Duodenal mucosa (tissue), 2 donors: ENCODE results near the gene NANOG.
"Not testable (repeated sequence)": the region's sequence is repeated elsewhere in the genome, so short reads cannot be mapped to it uniquely, and the experiment has no call there.

Experiments
- H3K27ac ChIP-seq: one replicate; pipeline ENCODE4 v1.7.0; 2013; ENCODE audit warnings: low read depth, low read length
- H3K27me3 ChIP-seq, 2 donors: one replicate each; pipeline ENCODE4 v1.7.0; 2013; ENCODE audit warnings: low read length in 2 of 2, control low read depth in 1 of 2; ENCODE audit not compliant: insufficient read depth in 2 of 2, control insufficient read depth in 1 of 2
- H3K36me3 ChIP-seq, 2 donors: one replicate each; pipeline ENCODE4 v1.7.0; 2013; ENCODE audit warnings: low read length in 2 of 2, control low read depth in 1 of 2; ENCODE audit not compliant: insufficient read depth in 2 of 2, control insufficient read depth in 1 of 2
- H3K4me1 ChIP-seq, 2 donors: one replicate each; pipeline ENCODE4 v1.7.0; 2013; ENCODE audit warnings: low read length in 2 of 2, control low read depth in 1 of 2; ENCODE audit not compliant: insufficient read depth in 2 of 2, control insufficient read depth in 1 of 2
- H3K4me3 ChIP-seq, 2 donors: one replicate each; pipeline ENCODE4 v1.7.0; 2013; ENCODE audit warnings: low read length in 2 of 2, low read depth in 1 of 2
- H3K9ac ChIP-seq, 2 donors: one replicate each; pipeline ENCODE4 v1.7.0; 2013; ENCODE audit warnings: low read length in 2 of 2, low read depth in 1 of 2
- H3K9me3 ChIP-seq, 2 donors: one replicate each; pipeline ENCODE4 v1.7.0; 2013; ENCODE audit warnings: low read length in 2 of 2, control low read depth in 1 of 2; ENCODE audit not compliant: control insufficient read depth in 1 of 2

NANOG gene

DNA sequence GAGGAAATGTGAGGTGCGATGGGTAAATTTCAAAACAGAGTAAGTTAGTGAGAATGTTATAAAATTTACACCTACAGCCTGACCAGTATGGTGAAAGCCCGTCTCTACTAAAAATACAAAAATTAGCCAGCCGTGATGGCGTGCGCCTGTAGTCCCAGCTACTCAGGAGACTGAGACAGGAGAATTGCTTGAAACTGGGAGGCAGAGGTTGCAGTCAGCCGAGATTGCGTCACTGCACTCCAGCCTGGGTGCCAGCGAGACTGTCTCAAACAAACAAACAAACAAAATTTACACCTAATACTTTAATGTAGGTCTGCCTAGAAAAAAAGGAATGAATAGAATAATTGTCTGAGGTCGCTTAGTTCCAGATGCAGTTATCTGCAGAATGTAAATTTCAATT, 45.9 kb downstream of the NANOG start:
- no peak overlapping the region for H3K9ac ChIP-seq
- no peaks in the 10 kb centered on the region for H3K27me3 ChIP-seq
- no peaks in the 10 kb centered on the region for H3K36me3 ChIP-seq
- no peaks in the 10 kb centered on the region for H3K4me1 ChIP-seq
- no peaks in the 10 kb centered on the region for H3K9me3 ChIP-seq
- no peak overlapping the region for H3K4me3 ChIP-seq
- H3K27ac ChIP-seq = no peak overlapping the region

DNA sequence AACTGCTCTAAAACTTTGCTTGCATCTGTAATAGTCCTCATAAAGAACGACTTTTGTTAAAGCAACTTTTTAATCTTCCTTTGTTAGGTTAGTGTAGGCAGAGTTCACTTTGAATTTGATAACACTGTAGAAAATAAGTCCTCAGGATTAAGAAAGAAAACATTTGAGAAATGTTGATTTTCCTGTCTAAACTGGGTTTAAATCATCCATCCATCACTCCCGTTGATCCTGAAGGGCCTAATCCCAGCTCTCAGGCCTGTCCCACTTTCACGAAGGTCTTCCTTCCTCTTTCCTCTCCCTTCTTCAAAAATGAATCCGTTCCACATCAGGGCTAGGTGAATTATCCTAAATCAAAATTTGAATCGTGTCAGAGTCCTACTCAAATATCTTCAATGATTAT, 46.6 kb downstream of the NANOG start:
- no peak overlapping the region for H3K27ac ChIP-seq
- no peak overlapping the region for H3K4me3 ChIP-seq
- no peaks in the 10 kb centered on the region for H3K36me3 ChIP-seq
- no peaks in the 10 kb centered on the region for H3K27me3 ChIP-seq
- no peak overlapping the region for H3K9ac ChIP-seq
- H3K4me1 ChIP-seq = no peaks in the 10 kb centered on the region
- H3K9me3 ChIP-seq = no peaks in the 10 kb centered on the region

DNA sequence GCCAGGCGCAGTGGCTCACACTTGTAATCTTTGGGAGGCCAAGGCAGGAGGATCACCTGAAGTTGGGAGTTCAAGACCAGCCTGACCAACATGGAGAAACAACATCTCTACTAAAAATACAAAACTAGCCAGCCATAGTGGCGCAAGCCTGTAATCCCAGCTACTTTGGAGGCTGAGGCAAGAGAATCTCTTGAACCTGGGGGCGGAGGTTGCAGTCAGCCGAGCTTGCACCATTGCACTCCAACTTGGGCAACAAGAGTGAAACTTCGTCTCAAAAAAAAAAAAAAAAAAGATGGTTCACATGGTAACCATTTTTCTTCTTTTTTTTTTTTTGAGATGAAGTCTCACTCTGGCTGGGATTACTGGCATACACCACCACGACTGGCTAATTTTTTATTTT, 48.2 kb downstream of the NANOG start:
- H3K27me3 ChIP-seq = no peaks in the 10 kb centered on the region
- H3K9ac ChIP-seq = no peak overlapping the region
- H3K4me3 ChIP-seq = no peak overlapping the region
- H3K9me3 ChIP-seq = no peaks in the 10 kb centered on the region
- no peaks in the 10 kb centered on the region for H3K36me3 ChIP-seq
- H3K27ac ChIP-seq = no peak overlapping the region
- H3K4me1 ChIP-seq = no peaks in the 10 kb centered on the region

DNA sequence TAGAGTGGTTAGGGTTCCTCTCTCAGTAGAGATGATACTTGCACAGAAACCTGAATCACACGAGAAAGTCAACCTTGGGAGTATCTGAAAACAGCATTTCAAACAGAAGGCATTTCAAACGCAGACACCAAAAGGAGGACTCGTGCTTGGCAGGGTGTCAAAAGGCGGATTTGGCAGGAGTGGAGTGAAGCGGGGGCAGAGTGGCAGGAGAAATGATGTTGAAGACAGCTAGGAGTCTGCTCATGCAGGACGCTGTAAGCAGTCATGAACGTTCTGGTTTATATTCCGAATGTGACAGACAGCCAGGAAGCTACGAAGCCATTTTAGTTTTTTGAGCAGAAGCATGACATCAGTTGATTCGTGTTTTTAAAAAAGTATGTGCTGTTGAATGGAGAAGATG, 50.0 kb downstream of the NANOG start:
- not testable (repeated sequence) for H3K9me3 ChIP-seq, H3K36me3 ChIP-seq, H3K4me3 ChIP-seq, H3K27ac ChIP-seq, H3K9ac ChIP-seq, H3K27me3 ChIP-seq, H3K4me1 ChIP-seq

DNA sequence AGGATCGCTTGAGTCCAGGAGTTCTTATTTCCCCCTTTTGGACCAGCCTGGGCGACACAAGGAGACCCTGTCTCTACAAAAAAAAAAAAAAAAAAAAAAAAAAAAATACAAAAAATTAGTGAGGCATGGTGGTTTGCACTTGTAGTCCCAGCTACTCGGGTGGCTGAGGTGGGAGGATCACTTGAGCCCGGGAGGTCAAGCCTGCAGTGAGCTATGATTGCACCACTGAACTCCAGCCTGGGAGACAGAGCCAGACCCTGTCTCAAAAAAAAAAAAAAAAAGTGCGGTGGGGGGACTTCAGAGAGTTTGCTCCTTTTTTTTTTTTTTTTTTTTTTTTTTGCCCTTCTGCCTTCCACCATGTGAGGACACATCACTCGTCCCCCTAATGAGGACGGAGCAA, 50.6 kb downstream of the NANOG start:
- not testable (repeated sequence) for H3K9ac ChIP-seq, H3K4me3 ChIP-seq, H3K4me1 ChIP-seq, H3K27me3 ChIP-seq, H3K9me3 ChIP-seq, H3K36me3 ChIP-seq, H3K27ac ChIP-seq

DNA sequence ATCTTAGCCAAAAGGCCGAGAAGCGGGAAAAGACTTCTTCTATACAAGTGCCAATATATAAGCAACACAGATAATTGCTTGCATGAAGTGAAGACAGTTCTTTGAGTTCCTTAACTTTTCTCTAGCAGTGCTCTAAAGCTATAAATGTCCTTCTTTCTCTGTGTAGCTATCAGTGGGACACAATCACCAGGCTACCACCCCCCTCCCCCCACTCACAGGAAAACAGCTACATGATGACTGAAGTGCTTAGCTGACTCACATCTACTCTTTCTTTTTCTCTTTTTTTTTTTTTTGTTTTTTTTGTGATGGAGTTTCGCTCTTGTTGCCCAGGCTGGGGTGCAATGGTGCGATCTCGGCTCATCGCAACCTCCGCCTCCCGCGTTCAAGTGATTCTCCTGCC, 53.2 kb downstream of the NANOG start:
- H3K27ac ChIP-seq, H3K9me3 ChIP-seq: not testable (repeated sequence)

DNA sequence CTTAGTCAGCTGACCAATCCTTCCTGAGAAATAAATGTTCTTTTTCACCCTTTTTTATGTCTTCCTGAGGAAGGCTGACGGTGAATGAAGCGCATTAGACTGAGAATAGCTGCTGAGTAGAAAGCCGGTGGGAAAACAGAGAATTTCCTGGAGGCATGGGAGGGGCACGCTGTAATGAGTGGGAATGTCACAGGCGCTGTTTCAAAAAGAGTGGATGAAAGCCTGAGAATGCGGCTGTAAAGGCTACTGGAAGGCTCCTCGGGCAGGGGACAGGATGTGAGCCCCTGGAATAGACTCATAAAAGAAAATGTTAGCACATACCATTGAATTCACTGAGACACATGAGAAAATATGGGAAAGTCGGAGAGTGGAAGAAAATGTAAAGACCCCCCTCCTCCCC, 53.9 kb downstream of the NANOG start:
- not testable (repeated sequence) for H3K36me3 ChIP-seq, H3K4me3 ChIP-seq, H3K27me3 ChIP-seq, H3K9me3 ChIP-seq, H3K4me1 ChIP-seq, H3K9ac ChIP-seq, H3K27ac ChIP-seq

More for the DNA sequence above, 53.2 kb downstream of the NANOG start:
- not testable (repeated sequence) for H3K27me3 ChIP-seq, H3K4me3 ChIP-seq, H3K36me3 ChIP-seq, H3K4me1 ChIP-seq, H3K9ac ChIP-seq

DNA sequence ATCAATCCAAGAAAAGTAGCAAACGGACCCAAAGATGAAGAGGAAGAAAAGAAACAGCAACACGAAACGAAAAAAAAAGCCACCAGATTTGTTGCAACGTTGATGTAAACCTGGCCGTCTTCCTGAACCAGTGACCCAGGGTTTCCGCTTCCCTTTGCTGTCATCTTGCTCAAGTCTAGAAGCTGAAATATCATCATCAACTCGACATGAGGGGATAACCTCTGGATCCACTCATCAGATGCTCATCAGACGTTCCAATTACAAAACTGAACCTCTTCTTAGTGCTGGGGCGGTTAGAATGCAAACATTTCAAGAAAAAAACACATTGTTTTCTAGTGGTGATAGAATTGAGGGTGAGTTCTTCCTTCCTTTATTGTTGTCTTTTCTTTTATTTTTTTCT, 54.4 kb downstream of the NANOG start:
- H3K4me3 ChIP-seq, H3K27me3 ChIP-seq, H3K9me3 ChIP-seq, H3K9ac ChIP-seq, H3K4me1 ChIP-seq, H3K27ac ChIP-seq, H3K36me3 ChIP-seq: not testable (repeated sequence)

DNA sequence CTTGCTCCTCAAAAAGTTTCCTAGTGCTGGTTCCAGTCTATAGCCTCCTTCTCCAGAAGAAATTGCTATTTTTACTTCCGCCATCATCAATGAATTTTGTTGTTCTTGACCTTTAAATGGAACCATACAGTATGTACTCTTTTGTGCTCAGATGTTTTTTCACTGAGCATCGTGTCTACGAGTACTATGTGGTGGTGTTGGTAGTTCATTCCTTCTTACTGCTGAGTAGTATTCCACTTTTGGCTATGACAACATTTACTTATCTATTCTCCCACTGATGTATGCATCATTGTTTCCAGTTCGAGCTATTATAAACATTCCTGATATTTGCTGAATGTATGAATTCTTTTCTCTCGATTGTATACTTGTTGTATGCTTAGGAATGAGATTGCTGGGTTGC, 54.9 kb downstream of the NANOG start:
- H3K9me3 ChIP-seq = no peaks in the 10 kb centered on the region
- H3K27ac ChIP-seq = no peak overlapping the region
- no peaks in the 10 kb centered on the region for H3K27me3 ChIP-seq
- no peaks in the 10 kb centered on the region for H3K4me1 ChIP-seq
- H3K9ac ChIP-seq = no peak overlapping the region
- no peaks in the 10 kb centered on the region for H3K36me3 ChIP-seq
- no peak overlapping the region for H3K4me3 ChIP-seq

DNA sequence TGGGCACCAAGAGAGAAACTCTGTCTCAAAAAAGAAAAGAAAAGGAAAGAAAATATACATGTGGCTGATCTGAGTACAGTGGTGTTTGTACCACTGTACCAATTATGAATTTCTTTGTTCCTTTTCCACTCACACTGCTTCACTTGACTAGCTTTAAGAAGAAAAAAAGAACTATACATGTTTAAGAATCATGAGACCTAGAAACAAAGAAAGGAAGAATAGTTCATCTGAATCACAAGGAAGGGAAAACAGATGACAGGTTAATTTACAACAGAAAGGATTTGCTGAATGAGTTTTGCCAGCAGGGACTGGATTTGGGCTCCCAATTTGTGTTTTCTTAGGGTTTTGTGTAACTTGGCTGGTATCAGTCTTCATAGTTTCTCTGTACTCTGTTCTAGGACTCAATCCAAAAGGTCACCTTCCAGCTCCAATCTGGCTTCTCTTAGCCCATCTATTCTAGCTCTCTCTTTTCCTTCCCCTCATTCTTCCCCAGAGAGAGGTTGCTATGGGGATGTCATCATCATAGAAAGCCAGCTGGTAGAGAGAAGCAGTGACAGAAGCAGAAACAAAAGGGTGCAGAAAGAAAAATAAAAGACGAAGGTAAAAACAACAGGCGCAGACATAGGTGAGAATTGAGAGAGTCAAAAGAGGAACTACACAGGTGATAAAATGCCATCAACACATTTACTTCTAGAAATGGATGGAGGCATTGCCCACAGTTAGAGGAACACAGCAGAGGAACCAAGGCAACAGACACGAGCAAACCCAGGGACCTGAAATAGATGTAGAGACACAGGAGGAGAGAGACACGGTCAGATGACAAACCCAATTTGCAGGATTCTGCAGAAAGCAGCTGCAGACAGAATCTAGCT, 58.3 kb downstream of the NANOG start:
- H3K9ac ChIP-seq, H3K4me1 ChIP-seq, H3K27ac ChIP-seq, H3K27me3 ChIP-seq, H3K36me3 ChIP-seq, H3K4me3 ChIP-seq, H3K9me3 ChIP-seq: not testable (repeated sequence)

DNA sequence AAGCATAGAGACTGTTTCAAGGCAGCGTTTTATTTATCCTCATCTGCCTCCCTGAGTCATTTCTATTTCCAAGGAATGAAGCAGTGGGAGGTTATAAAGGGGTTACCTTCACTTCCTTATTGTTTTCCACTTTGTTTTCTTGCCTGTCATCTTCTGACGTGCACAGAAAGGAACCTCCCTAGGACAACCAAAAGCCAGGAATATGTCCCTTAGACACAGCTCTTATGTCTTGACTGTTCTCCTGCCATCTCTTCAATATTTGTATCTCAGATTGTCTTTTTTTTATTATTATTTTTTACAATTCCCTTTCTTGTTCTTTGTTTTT, 58.9 kb downstream of the NANOG start:
- not testable (repeated sequence) for H3K27me3 ChIP-seq, H3K4me3 ChIP-seq, H3K36me3 ChIP-seq, H3K27ac ChIP-seq, H3K4me1 ChIP-seq, H3K9me3 ChIP-seq, H3K9ac ChIP-seq
